AG09309 (cell line): ENCODE results near the gene SLC39A11.
"Not testable (repeated sequence)": the region's sequence is repeated elsewhere in the genome, so short reads cannot be mapped to it uniquely, and the experiment has no call there.

Experiments used
- DNase-seq: peaks from one replicate; pipeline ENCODE4 v3.0.0-alpha.2; 2010; ENCODE audit warnings: low read depth
- H3K4me3 ChIP-seq: 2 replicates; pipeline ENCODE4 v1.5.1; 2011; ENCODE audit warnings: mild to moderate bottlenecking, low read depth, low read length, moderate library complexity; ENCODE audit not compliant: control insufficient read depth
- TF ChIP-seq, protein P1 (sequence below): IDR thresholded peaks from 2 replicates; pipeline ENCODE4 v1.5.1; 2011; ENCODE audit warnings: mild to moderate bottlenecking, low read depth, low read length, inconsistent platforms; ENCODE audit not compliant: insufficient read depth, control insufficient read depth; ENCODE audit errors: missing control alignments

Gene SLC39A11

DNA sequence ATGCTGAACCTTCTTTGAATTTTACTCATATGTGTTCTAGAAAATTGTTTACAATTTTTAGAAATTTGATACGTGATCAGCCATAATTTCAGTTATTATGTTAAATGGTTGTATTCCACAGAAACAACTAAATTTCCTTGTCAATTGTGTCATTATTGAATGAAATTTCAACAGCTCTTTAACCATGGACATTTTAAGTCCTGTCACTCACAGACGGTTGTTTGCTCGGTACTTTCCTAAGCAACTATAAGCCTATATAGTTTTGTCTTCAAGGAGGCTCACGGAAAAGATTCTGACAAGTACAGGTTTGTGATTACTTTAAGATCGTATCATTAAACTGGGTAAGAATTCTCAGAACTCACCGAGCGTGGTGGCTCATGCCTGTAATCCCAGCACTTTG, 31.8 kb downstream of the SLC39A11 start:
- no peak overlapping the region for H3K4me3 ChIP-seq
- TF ChIP-seq, protein P1, sequence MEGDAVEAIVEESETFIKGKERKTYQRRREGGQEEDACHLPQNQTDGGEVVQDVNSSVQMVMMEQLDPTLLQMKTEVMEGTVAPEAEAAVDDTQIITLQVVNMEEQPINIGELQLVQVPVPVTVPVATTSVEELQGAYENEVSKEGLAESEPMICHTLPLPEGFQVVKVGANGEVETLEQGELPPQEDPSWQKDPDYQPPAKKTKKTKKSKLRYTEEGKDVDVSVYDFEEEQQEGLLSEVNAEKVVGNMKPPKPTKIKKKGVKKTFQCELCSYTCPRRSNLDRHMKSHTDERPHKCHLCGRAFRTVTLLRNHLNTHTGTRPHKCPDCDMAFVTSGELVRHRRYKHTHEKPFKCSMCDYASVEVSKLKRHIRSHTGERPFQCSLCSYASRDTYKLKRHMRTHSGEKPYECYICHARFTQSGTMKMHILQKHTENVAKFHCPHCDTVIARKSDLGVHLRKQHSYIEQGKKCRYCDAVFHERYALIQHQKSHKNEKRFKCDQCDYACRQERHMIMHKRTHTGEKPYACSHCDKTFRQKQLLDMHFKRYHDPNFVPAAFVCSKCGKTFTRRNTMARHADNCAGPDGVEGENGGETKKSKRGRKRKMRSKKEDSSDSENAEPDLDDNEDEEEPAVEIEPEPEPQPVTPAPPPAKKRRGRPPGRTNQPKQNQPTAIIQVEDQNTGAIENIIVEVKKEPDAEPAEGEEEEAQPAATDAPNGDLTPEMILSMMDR, result no peak
- no peak for DNase-seq

DNA sequence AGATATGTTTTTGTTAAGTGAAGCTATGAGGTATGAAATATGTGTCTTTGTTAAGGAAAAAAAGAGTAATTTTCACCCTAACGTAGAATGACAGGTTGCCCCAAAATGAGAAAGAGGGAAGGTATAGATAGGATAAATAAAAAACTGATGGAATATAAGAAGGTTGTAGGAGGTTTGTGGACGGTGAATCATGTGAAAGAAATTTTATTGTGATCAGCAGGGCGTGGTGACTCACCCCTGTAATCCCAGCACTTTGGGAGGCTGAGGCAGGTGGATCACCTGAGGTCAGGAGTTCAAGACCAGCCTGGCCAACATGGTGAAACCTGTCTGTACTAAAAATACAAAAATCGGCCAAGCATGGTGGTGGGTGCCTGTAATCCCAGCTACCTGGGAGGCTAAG, 32.8 kb downstream of the SLC39A11 start:
- not testable (repeated sequence) for DNase-seq, H3K4me3 ChIP-seq

DNA sequence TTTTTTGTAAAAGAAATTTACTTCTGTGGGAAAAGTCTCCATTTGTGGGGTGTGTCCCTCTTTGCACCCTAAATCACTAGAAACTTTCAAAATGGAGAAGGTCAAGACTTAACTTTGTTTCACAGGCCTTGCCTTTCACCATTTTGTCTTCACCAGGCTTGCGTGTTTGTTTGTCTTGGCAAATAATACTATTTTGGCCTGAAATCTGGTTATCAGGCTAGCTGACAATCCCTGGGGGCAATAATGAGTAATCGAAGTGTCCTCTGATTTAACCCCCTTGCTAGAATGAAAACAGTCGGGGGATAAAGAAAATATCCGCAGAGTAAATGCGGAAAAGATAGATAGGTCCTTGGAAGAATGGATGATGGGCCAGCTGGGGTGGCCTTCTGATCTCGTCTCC, 34.5 kb downstream of the SLC39A11 start:
- TF ChIP-seq, protein P1, result no peak
- no peak for DNase-seq
- no peak overlapping the region for H3K4me3 ChIP-seq

DNA sequence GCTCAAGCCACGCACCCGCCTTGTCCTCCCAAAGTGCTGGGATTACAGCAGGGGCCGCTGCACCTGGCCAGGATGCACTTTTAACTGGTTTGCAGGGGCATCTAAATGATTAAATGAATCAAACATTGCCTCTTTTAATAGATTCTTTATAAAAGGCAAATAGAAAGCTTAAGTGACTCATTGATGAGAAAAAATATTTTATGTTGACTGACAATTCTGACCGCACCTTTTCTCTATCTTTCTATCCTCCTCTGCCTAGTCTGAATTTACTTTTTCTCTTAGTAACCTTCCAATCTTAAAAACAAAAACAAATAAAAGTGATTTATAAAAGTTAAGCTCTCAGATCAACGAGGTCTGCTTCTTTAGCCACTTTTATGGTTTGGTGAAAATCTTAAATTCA, 35.3 kb downstream of the SLC39A11 start:
- H3K4me3 ChIP-seq, result no peak overlapping the region
- TF ChIP-seq, protein P1, result no peak
- no peak for DNase-seq

DNA sequence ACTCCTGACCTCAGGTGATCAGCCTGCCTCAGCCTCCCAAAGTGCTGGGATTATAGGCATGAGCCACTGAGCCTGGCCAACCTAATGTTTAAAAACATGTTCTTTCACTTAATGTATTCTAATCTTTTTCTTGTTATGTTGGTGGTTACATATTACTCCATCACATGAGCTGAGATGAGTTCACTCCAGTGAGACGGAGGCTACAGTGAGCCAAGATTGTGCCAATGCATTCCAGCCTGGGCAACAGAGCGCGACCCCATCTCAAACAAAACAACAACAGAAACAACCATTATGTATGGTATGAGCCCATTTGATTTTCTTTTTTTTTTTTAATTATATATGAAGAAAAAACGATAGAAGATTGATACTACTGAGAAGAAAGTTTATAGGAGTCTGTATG, 39.6 kb downstream of the SLC39A11 start:
- H3K4me3 ChIP-seq, result no peak overlapping the region
- DNase-seq, result no peak
- TF ChIP-seq, protein P1, result no peak

DNA sequence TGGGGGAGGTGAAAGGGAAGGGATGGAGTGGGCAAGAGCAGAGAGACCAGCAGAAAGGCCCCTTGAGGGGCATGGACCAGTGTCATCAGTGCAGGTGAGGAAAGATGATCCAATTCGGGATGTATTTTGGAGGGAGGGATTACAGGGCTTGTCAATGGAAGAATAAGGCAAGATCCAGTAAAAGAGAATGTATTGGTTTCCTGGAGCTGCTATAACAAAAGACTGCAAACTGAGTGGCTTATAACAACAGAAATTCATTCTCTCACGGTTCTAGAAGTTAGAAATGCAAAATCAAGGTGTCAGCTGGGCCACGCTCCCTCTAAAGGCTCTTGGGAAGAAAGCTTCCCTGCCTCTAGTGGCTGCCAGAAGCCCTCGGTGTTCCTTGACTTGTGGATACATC, 41.7 kb downstream of the SLC39A11 start:
- TF ChIP-seq, protein P1, result no peak
- no peak overlapping the region for H3K4me3 ChIP-seq
- no peak for DNase-seq

DNA sequence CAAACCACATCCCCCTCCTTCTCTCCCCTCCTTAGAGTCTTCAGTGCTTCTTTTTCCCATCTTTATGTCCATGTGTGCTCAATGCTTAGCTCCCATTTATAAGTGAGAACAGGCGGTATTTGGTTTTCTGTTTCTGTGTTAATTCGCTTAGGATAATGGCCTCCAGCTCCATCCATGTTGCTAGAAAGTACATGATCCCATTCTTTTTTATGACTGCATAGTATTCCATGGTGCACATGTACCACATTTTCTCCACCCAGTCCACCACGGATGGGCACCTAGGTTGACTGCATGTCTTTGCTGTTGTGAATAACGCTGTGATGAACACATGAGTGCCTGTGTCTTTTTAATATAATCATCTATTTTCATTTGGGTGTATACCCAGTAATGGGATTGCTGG, 44.3 kb downstream of the SLC39A11 start:
- TF ChIP-seq, protein P1, result no peak
- no peak for DNase-seq
- no peak overlapping the region for H3K4me3 ChIP-seq
